ENCODE measurements around the gene NES. TPM values are rescaled to one million over a fixed set of nuclear protein-coding genes. Genes with fewer than 3 reads are reported as not detected.

NES gene
- total RNA-seq, 1 donor = under 0.01 TPM

DNA sequence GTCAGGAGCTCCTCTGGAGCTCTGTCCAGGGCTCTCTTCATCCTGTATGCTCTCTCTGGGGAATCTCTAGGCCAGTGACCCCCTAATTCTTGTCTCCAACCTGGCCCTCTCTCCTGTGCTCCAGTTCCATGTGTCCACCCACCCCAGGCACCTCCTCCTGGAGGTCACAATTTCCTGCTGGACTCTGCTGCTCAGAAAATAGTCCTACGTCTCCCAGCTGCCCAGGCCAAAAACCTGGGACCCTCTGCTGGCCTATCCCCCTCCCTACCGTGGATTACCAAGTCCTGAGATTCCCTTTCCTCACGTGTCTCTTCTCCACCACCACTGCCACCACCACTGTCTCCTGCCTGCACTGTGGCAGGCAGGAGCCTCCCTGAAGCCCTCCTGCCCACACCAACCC, 11.7 kb downstream of the NES start:
- DNase-seq (ENCODE audit: low read depth in 2 of 3, low spot score in 2 of 3) = no peak

GRCh38 chr1:156664767-156665411, 12.3 kb downstream of the NES start:
- DNase-seq (ENCODE audit: low read depth in 2 of 3, low spot score in 2 of 3) = peak in 1 of 3 donors; percentile 41

DNA sequence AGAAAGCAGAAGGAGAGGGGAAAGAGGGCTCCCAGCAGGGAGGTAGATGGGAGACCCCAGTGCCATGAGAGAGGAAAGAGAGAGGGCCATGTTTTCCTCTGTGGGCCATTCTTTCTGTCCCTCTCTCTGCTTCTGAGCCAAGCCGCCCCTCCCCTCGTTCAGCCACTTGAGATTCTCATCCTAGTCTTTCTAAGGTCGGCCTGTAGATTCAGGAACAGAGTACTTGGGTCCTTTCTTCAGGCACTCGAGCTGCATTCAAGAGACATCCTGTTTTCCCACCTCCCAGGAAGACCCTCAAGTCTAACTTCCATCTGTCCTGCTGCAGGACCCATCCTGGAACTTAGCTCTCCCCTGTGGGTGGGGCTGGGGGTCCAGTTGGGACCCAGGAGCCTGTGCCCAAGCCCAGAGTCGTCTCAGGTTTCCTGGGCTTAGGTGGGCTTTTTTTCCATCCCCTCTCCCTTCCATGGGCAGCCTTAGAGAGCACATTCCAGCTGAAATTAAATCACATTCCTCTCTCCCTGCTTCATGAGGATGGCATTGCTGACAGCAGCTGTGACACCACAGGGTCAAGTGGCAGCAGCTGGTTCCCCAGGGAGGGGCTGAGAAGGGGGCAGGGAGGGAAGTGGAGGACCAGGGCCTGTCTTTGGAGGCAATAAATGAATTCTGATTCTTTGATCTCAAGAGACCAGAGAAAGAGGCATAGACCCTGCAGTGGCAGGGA, 13.0 kb downstream of the NES start:
- no peak for DNase-seq (ENCODE audit: low read depth in 2 of 3, low spot score in 2 of 3)

GRCh38 chr1:156663178-156663577, 14.0 kb downstream of the NES start:
- DNase-seq (ENCODE audit: low read depth in 2 of 3, low spot score in 2 of 3) = no peak

DNA sequence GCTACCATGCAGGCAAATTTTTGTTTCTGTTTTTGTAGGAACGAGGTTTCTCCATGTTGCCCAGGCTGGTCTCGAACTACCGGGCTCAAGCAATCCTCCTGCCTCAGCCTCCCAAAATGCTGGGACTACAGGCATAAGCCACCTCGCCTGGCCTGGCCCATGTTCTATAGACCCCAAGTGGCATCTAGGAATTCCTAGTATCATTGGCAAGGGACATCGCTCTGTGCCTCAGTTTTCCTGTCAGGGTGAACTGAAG, 14.5 kb downstream of the NES start:
- no peak for DNase-seq (ENCODE audit: low read depth in 2 of 3, low spot score in 2 of 3)

DNA sequence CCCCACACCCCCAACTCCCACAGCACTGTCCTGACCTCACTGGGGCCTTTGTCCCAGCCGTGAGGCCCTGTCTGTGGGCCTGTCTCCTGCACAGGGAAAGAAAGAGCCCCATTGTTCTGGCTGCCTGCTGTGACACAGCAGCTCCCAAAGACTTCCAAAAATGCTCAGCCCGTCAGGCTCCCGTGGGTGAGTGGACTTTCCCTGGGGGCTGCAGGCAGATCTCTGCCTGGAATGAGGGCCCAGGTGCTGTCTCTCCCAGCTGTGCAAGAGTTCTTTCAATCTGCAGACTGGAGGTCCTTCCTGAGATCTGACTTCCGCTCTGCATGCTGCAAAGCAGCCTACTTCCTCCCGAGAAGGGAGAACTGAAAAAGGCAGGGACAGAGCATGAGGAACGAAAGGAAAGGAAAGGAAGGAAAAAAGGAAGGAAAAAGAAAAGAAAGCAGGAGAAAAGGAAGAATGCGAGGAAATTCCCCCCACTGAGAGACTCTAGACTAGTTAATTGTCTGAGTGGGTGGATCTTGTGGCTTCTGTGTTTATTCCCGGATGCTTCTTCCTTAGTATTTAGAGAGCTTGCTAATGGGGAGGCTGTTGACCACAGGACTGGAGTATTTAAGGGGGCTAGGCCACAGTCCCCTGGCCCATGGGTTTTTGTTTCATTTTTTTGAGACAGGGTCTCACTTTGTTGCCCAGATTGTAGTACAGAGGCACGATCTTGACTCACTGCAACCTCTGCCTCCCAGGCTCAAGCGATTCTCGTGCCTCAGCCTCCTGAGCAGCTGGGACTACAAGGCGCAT, 15.0 kb downstream of the NES start:
- no peak for DNase-seq (ENCODE audit: low read depth in 2 of 3, low spot score in 2 of 3)

DNA sequence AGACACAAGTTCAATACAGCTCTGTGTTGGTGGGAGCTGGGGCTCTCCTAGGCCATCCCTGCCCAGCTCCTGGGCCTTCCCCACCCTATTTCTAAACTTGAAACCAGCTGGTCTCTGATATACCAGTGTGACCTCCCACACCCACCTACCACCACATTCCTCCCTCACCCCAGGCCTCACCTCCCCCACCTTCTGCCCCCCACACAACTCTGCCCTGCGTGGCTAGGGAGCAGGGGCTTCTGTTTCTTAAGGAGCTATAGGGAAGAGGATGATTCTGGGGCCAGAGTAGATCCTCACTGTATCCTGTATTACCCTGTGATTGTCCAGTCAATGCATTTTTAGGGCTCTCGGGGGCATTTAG, 16.5 kb downstream of the NES start:
- DNase-seq (ENCODE audit: low read depth in 2 of 3, low spot score in 2 of 3) = no peak

- DNase-seq (ENCODE audit: low read depth in 2 of 3, low spot score in 2 of 3) = peak; percentile 85 to 96 (median 95)
Observed at GRCh38 chr1:156659988-156660751, 17.0 kb downstream of the NES start.

DNA sequence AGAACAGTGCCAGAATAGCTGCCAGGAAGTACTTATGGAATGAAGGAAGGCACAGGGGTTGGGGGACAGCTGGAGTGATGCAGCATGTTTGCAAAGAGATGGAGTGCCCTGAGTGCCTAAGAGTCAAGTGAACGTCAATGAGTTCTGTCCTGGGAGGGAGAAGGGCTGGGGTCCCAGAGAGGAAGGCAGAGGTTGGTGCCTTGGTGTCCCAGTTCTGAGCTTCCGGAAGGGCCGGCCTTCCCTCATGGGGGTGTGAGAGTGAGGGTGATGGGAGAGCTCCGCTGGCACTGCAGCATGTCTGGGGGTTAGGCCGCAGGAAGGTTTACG, 17.6 kb downstream of the NES start:
- DNase-seq (ENCODE audit: low read depth in 2 of 3, low spot score in 2 of 3) = no peak

- DNase-seq (ENCODE audit: low read depth in 2 of 3, low spot score in 2 of 3) = no peak
Observed at GRCh38 chr1:156658945-156659574, 18.1 kb downstream of the NES start.

DNA sequence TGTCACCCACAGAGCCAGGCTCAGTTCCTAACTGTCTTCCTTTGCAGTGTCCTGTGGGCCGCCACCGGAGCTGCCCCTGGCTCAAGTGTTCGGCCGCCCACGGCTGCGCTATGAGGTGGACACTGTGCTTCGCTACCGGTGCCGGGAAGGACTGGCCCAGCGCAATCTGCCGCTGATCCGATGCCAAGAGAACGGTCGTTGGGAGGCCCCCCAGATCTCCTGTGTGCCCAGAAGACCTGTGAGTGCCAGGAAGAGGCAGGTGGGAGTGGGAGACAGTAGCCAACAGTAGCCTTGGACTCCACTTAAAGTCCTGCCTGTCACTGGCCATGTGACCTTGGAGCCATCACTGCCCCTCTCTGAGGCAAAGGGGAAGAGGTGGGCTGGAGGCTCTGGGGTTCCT, 18.7 kb downstream of the NES start:
- no peak for DNase-seq (ENCODE audit: low read depth in 2 of 3, low spot score in 2 of 3)

GRCh38 chr1:156657741-156658319, 19.4 kb downstream of the NES start:
- DNase-seq (ENCODE audit: low read depth in 2 of 3, low spot score in 2 of 3) = no peak

GRCh38 chr1:156656806-156657740, 20.1 kb downstream of the NES start:
- DNase-seq (ENCODE audit: low read depth in 2 of 3, low spot score in 2 of 3) = peak; percentile 49 to 55 (median 51)

DNA sequence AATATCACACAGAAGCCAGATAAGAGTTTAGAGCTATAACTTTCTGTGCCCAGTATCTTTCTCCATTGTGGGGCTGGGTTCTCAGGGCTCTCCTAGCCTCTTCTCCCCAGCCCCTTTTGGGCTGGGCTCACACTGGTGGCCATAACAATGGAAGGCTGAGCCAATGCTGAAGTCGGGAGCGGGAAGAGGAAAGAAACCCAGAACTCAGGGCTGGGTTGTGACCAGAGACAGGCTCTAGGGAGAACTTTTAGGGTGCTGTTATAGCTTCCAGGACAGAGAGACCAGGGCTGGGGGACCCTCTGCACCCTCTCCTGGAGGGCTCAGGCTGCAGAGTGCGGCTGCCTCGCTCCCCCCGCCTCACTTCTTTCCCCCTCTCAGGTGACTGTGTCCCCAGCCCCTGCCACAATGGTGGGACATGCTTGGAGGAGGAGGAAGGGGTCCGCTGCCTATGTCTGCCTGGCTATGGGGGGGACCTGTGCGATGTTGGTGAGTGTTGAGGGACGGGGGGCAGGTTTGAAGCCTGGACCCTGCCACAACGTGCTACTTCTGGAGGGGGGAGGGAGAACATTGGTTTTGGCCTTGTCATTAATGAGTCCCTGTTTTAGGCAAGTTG, 21.2 kb downstream of the NES start:
- DNase-seq (ENCODE audit: low read depth in 2 of 3, low spot score in 2 of 3) = no peak

DNA sequence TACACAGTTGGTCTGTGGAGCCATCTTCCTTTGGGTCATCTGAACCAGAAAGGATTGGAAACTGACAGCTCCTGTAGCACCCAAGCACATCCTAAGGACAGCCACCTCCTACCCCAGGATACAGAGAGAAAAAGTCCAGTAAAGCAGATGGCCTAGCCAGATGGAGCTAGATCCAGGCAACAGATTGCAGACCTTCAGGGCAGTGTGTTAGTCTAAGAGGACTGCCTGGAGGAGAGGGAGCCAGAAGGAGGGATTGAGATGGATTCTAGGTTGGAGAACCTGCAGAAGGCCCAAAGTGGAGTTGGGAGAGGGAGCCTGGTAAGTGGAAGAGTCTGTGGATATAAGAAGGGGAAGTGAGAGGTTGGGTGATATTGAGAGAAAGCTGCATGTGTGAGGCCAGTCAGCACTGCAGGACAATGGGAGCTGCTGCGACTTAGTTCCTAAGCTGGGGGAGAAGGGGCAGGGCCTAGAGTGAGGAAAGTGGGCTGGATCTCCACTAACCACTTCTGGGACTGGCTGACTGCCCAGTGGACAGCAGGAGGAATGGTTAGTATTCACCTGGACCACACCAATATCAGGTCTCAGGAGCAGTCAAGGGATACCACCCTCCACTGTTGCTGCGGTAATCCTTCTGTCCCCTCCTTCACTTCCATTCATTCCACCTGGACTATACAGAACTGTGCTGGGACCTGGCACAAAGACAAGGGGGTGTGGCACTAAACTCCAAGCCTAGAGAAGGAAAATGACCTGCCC, 21.9 kb downstream of the NES start:
- DNase-seq (ENCODE audit: low read depth in 2 of 3, low spot score in 2 of 3) = no peak

GRCh38 chr1:156654700-156655099, 22.5 kb downstream of the NES start:
- no peak for DNase-seq (ENCODE audit: low read depth in 2 of 3, low spot score in 2 of 3)

DNA sequence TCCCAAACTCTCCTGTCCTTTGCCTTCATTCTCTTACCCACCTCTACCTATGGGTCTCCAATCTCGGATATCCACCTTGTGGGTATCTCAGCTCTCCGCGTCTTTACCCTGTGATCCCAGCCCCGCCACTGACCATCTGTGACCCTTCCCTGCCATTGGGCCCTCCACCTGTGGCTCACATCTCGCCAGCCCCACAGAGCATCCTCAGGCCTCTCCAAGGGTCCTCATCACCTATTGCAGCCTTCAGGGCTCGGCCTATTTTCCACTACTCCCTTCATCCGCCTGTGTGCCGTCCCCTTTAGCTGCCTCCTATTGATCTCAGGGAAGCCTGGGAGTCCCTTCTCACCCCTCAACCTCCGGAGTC, 24.2 kb downstream of the NES start:
- no peak for DNase-seq (ENCODE audit: low read depth in 2 of 3, low spot score in 2 of 3)
